Measurements from ENCODE around the gene CLEC2D.

- TF ChIP-seq, protein P1, sequence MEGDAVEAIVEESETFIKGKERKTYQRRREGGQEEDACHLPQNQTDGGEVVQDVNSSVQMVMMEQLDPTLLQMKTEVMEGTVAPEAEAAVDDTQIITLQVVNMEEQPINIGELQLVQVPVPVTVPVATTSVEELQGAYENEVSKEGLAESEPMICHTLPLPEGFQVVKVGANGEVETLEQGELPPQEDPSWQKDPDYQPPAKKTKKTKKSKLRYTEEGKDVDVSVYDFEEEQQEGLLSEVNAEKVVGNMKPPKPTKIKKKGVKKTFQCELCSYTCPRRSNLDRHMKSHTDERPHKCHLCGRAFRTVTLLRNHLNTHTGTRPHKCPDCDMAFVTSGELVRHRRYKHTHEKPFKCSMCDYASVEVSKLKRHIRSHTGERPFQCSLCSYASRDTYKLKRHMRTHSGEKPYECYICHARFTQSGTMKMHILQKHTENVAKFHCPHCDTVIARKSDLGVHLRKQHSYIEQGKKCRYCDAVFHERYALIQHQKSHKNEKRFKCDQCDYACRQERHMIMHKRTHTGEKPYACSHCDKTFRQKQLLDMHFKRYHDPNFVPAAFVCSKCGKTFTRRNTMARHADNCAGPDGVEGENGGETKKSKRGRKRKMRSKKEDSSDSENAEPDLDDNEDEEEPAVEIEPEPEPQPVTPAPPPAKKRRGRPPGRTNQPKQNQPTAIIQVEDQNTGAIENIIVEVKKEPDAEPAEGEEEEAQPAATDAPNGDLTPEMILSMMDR (IDR thresholded peaks at IDR 0.05; ENCODE audit: low read depth, low read length, poor library complexity, severe bottlenecking) = no peak
- no peak for TF ChIP-seq EZH2phosphoT487 (IDR thresholded peaks at IDR 0.05; ENCODE audit: borderline replicate concordance, low read length)
Measured at GRCh38 chr12:9662488-9662887, 7.0 kb upstream of the CLEC2D start.

Data from DOHH2 (cell line).